Measurements from ENCODE around the gene RXRA. TPM values are rescaled to one million over a fixed set of nuclear protein-coding genes. Genes with fewer than 3 reads are reported as not detected.

RXRA gene
- total RNA-seq, 4 donors from 2014 or later: 41.8 to 83.1 (median 50.4) TPM

DNA sequence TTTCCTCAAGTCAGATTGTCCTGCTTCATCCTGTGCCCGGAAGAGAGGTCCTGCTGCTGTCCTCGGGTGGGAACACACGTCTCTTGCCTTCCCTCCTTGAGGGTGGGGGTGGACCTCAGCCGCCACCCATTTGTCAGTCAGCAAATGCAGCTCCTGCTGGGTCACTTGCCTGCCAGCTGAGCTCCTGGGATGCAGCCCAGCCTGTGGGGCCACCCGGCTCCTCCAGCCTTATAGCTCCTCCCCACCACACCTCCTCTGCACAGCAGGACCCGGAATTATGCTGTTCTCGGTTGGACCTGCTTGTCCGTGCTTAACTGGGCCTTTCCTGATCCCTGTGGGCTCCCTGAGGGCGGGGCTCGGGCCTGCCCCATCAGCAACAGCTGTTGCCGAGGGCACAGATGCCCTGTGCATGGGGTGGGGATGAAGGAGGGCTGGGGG, 52.7 kb downstream of the RXRA start:
- WGBS, 2 donors: 20% methylated on average over 1 of the region's 11 CpGs; no CpG with 5 or more reads in 1 of the 2 donors
- Histone ChIP-seq H3K36me3 (peaks cover 0 to 5% (median 0%) of the 10 kb centered on the region in 3 donors), H3K27ac (peak overlapping the region; percentile 89 to 96 (median 94)), H3K27me3 (no peaks in the 10 kb centered on the region), H3K4me3 (peak overlapping the region in 2 of 4 donors; percentile 15 to 16), H3K9me3 (no peaks in the 10 kb centered on the region), H3K4me1 (peaks cover 90 to 100% (median 100%) of the 10 kb centered on the region in 3 donors)
- intact Hi-C loops (cut with DNase I): no loop called here
- no peak for TF ChIP-seq POLR2A (IDR thresholded peaks at IDR 0.05)
- TF ChIP-seq, protein P1, sequence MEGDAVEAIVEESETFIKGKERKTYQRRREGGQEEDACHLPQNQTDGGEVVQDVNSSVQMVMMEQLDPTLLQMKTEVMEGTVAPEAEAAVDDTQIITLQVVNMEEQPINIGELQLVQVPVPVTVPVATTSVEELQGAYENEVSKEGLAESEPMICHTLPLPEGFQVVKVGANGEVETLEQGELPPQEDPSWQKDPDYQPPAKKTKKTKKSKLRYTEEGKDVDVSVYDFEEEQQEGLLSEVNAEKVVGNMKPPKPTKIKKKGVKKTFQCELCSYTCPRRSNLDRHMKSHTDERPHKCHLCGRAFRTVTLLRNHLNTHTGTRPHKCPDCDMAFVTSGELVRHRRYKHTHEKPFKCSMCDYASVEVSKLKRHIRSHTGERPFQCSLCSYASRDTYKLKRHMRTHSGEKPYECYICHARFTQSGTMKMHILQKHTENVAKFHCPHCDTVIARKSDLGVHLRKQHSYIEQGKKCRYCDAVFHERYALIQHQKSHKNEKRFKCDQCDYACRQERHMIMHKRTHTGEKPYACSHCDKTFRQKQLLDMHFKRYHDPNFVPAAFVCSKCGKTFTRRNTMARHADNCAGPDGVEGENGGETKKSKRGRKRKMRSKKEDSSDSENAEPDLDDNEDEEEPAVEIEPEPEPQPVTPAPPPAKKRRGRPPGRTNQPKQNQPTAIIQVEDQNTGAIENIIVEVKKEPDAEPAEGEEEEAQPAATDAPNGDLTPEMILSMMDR (IDR thresholded peaks at IDR 0.05): no peak
- DNase-seq: no peak

DNA sequence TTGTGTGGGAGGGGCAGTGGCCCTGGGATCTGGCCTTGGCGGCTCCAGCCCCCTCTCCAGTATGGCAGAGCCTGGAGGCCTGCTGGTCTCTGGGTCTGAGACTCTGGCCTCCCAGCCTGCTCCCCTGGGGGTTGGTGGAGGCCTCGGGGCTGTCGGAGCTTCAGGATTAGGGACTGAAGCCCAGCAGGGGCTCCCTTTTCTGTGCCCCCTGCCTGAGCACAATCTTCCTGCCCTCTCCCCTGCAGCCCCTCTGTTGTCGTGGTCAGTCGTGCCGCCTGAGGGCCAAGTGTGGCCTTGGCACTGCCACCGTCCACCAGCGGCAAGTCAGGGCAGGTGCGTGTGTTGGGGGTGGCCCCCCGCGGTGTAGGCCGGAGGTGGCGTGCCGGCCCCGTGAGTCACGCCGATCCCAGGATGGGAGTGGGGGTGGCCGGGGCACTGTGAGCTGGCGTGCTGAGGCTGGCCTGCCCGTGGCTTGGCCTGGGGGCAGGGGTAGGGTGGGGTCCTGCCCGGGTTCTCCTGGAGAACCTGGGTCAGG, 53.6 kb downstream of the RXRA start:
- DNase-seq: no peak
- Histone ChIP-seq H3K4me1 (peaks cover 89 to 100% (median 97%) of the 10 kb centered on the region in 3 donors), H3K27me3 (no peaks in the 10 kb centered on the region), H3K9me3 (no peaks in the 10 kb centered on the region), H3K36me3 (peaks cover 0 to 5% (median 0%) of the 10 kb centered on the region in 3 donors), H3K4me3 (peak overlapping the region in 3 of 4 donors; percentile 3 to 16 (median 5)), H3K27ac (peak overlapping the region; percentile 89 to 96 (median 94))
- WGBS, 2 donors: no CpG with 5 or more reads among the region's 21 CpGs
- TF ChIP-seq, protein P1 (IDR thresholded peaks at IDR 0.05): peak in 1 of 6 experiments; percentile 19
- TF ChIP-seq POLR2A (IDR thresholded peaks at IDR 0.05): no peak
- intact Hi-C loops (cut with DNase I): no loop called here

DNA sequence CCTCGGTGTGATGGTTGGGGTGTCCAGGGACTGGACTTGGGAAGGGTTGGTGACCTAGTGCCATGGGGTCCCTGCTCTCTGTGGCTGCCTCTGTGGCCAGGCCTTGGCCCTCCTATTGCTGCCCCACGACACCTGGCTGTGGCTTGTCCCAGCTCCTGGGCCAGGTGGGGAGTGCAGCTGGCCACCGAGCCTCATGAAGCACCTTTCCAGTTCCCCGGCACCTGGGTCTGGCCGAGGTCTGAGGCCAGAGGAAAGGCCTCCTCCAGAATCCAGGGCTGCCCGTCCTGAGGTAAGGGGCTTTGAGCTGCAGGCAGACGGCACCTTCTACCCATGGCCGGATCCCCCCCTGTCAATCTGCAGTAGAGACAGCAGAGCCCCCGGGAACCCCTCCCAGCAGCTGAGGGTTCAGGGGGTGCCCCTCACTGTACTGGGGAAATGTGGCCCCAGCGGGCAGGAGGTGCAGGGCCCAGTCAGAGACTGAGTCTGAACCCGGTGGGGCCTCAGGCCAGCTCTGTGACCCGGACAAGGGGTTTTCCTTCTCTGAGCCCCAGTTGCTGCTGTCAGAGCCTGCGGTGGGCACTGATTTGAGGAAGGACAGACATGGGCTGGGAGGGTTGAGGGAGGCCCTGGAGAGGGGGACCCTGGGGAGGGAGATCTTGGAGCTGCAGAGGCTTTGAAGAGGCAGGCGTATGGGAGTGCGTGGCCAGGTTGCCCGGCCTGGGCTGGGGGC, 54.5 kb downstream of the RXRA start:
- 86 to 95% methylated on average over 3 to 4 of the region's 16 CpGs for WGBS, 2 donors
- H3K4me3 ChIP-seq: peak overlapping the region in 1 of 4 donors; percentile 16
- no peak for DNase-seq
- peaks cover 89 to 100% (median 97%) of the 10 kb centered on the region in 3 donors for H3K4me1 ChIP-seq
- peak overlapping the region; percentile 36 to 96 (median 90) for H3K27ac ChIP-seq
- no peaks in the 10 kb centered on the region for H3K9me3 ChIP-seq
- H3K27me3 ChIP-seq: no peaks in the 10 kb centered on the region
- TF ChIP-seq POLR2A (IDR thresholded peaks at IDR 0.05): no peak
- TF ChIP-seq, protein P1 (IDR thresholded peaks at IDR 0.05): no peak
- peaks cover 0 to 5% (median 0%) of the 10 kb centered on the region in 3 donors for H3K36me3 ChIP-seq
- intact Hi-C loops (cut with DNase I): no loop called here

DNA sequence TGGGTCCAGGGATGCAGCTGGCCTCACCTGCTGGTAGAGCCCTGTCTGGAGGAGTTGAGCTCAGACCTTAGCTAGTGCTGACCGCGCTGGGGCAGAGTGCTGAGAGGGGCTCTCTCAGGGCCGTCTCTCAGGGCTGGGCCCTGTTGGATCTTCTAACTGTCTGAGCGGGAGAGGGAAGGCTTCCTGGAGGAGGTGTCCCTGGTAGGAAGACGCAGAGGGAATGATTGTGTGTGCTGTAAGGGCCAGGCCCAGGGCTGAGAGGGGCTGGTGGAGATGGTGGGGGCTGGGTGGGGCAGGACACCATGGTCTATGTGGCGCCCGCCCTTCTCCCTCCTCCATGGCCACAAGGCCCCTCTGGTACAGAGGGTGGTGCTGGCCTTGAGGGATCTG, 55.0 kb downstream of the RXRA start:
- Histone ChIP-seq H3K9me3 (no peaks in the 10 kb centered on the region), H3K27ac (peak overlapping the region; percentile 36 to 96 (median 90)), H3K27me3 (no peaks in the 10 kb centered on the region), H3K4me1 (peaks cover 89 to 100% (median 97%) of the 10 kb centered on the region in 3 donors), H3K36me3 (peaks cover 0 to 5% (median 0%) of the 10 kb centered on the region in 3 donors), H3K4me3 (no peak overlapping the region)
- DNase-seq: no peak
- 90 to 92% methylated on average over 4 to 7 of the region's 7 CpGs for WGBS, 2 donors
- intact Hi-C loops (cut with DNase I): no loop called here
- TF ChIP-seq, protein P1 (IDR thresholded peaks at IDR 0.05): no peak
- no peak for TF ChIP-seq POLR2A (IDR thresholded peaks at IDR 0.05)
